Ovary (tissue), 3 donors: ENCODE measurements around the gene RDH12.
A peak's percentile ranks its signal among the peaks of the same experiment; 100 is the strongest.

Experiments
- CTCF ChIP-seq, 3 donors: fragments of 450-650 bp in 2 of 3; fragments of 200-600 bp in 1 of 3; IDR thresholded peaks; one replicate each; pipeline versions ENCODE4 v1.5.1 to v1.8.0; 2016 to 2022; ENCODE audit warnings: antibody characterized with exemption in 3 of 3, mild to moderate bottlenecking in 1 of 3
- EP300 ChIP-seq: sonication (generic); formaldehyde crosslinking; IDR thresholded peaks from one replicate; pipeline ENCODE4 v1.6.1; 2017; ENCODE audit warnings: antibody characterized with exemption
- donor health status: DM: no; HTN: no; CAD: no.

GRCh38 chr14:67674480-67675218 lies 27.0 kb upstream of the RDH12 start, which contains the start of gene VTI1B:
- no peak for TF ChIP-seq EP300
- TF ChIP-seq CTCF (IDR thresholded peaks at IDR 0.05): peak in 1 of 3 donors; percentile 24
